ENCODE data around the gene EFHD2.

The EFHD2 gene

GRCh38 chr1:15444468-15445389 is 35.0 kb downstream of the EFHD2 start:
- Histone ChIP-seq H3K27me3 (ENCODE audit: control insufficient read depth in 1 of 2, insufficient read depth in 2 of 2, low read length in 2 of 2) (no peaks in the 10 kb centered on the region), H3K4me1 (ENCODE audit: control insufficient read depth, insufficient read depth, low read length) (no peaks in the 10 kb centered on the region), H3K9me3 (ENCODE audit: control insufficient read depth in 2 of 2, low read length in 2 of 2) (no peaks in the 10 kb centered on the region), H3K27ac (ENCODE audit: low read length) (no peak overlapping the region), H3K4me3 (ENCODE audit: low read length in 2 of 2) (no peak overlapping the region), H3K36me3 (ENCODE audit: control insufficient read depth in 2 of 2, insufficient read depth in 2 of 2, low read length in 2 of 2) (no peaks in the 10 kb centered on the region), H3K9ac (ENCODE audit: low read length in 2 of 2) (no peak overlapping the region)

GRCh38 chr1:15445390-15446122 is 35.9 kb downstream of the EFHD2 start:
- H3K4me3 ChIP-seq (ENCODE audit: low read length in 2 of 2), result no peak overlapping the region
- no peaks in the 10 kb centered on the region for H3K9me3 ChIP-seq (ENCODE audit: control insufficient read depth in 2 of 2, low read length in 2 of 2)
- no peak overlapping the region for H3K27ac ChIP-seq (ENCODE audit: low read length)
- H3K36me3 ChIP-seq (ENCODE audit: control insufficient read depth in 2 of 2, insufficient read depth in 2 of 2, low read length in 2 of 2), result no peaks in the 10 kb centered on the region
- H3K4me1 ChIP-seq (ENCODE audit: control insufficient read depth, insufficient read depth, low read length), result no peaks in the 10 kb centered on the region
- no peak overlapping the region for H3K9ac ChIP-seq (ENCODE audit: low read length in 2 of 2)
- no peaks in the 10 kb centered on the region for H3K27me3 ChIP-seq (ENCODE audit: control insufficient read depth in 1 of 2, insufficient read depth in 2 of 2, low read length in 2 of 2)

- Histone ChIP-seq H3K36me3 (ENCODE audit: control insufficient read depth in 2 of 2, insufficient read depth in 2 of 2, low read length in 2 of 2) (no peaks in the 10 kb centered on the region), H3K4me3 (ENCODE audit: low read length in 2 of 2) (no peak overlapping the region), H3K9ac (ENCODE audit: low read length in 2 of 2) (no peak overlapping the region), H3K27ac (ENCODE audit: low read length) (no peak overlapping the region), H3K4me1 (ENCODE audit: control insufficient read depth, insufficient read depth, low read length) (no peaks in the 10 kb centered on the region), H3K27me3 (ENCODE audit: control insufficient read depth in 1 of 2, insufficient read depth in 2 of 2, low read length in 2 of 2) (no peaks in the 10 kb centered on the region), H3K9me3 (ENCODE audit: control insufficient read depth in 2 of 2, low read length in 2 of 2) (peaks cover 0 to 3% of the 10 kb centered on the region in 2 donors)
Observed at GRCh38 chr1:15446212-15446611, 36.5 kb downstream of the EFHD2 start.

GRCh38 chr1:15448877-15449462 is 39.3 kb downstream of the EFHD2 start:
- H3K27me3 ChIP-seq (ENCODE audit: control insufficient read depth in 1 of 2, insufficient read depth in 2 of 2, low read length in 2 of 2), result no peaks in the 10 kb centered on the region
- H3K9ac ChIP-seq (ENCODE audit: low read length in 2 of 2), result no peak overlapping the region
- H3K4me3 ChIP-seq (ENCODE audit: low read length in 2 of 2), result no peak overlapping the region
- no peaks in the 10 kb centered on the region for H3K36me3 ChIP-seq (ENCODE audit: control insufficient read depth in 2 of 2, insufficient read depth in 2 of 2, low read length in 2 of 2)
- peaks cover 3% of the 10 kb centered on the region for H3K4me1 ChIP-seq (ENCODE audit: control insufficient read depth, insufficient read depth, low read length)
- H3K9me3 ChIP-seq (ENCODE audit: control insufficient read depth in 2 of 2, low read length in 2 of 2), result peaks cover 0 to 10% of the 10 kb centered on the region in 2 donors
- H3K27ac ChIP-seq (ENCODE audit: low read length), result no peak overlapping the region

- no peak overlapping the region for H3K27ac ChIP-seq (ENCODE audit: low read length)
- H3K4me1 ChIP-seq (ENCODE audit: control insufficient read depth, insufficient read depth, low read length), result peaks cover 9% of the 10 kb centered on the region
- no peak overlapping the region for H3K4me3 ChIP-seq (ENCODE audit: low read length in 2 of 2)
- H3K9ac ChIP-seq (ENCODE audit: low read length in 2 of 2), result no peak overlapping the region
- no peaks in the 10 kb centered on the region for H3K27me3 ChIP-seq (ENCODE audit: control insufficient read depth in 1 of 2, insufficient read depth in 2 of 2, low read length in 2 of 2)
- H3K9me3 ChIP-seq (ENCODE audit: control insufficient read depth in 2 of 2, low read length in 2 of 2), result peaks cover 0 to 10% of the 10 kb centered on the region in 2 donors
- no peaks in the 10 kb centered on the region for H3K36me3 ChIP-seq (ENCODE audit: control insufficient read depth in 2 of 2, insufficient read depth in 2 of 2, low read length in 2 of 2)
Observed at GRCh38 chr1:15449567-15449966, 39.9 kb downstream of the EFHD2 start.

- no peak overlapping the region for H3K27ac ChIP-seq (ENCODE audit: low read length)
- H3K4me3 ChIP-seq (ENCODE audit: low read length in 2 of 2), result no peak overlapping the region
- H3K36me3 ChIP-seq (ENCODE audit: control insufficient read depth in 2 of 2, insufficient read depth in 2 of 2, low read length in 2 of 2), result no peaks in the 10 kb centered on the region
- H3K9me3 ChIP-seq (ENCODE audit: control insufficient read depth in 2 of 2, low read length in 2 of 2), result peaks cover 0 to 10% of the 10 kb centered on the region in 2 donors
- peaks cover 9% of the 10 kb centered on the region for H3K4me1 ChIP-seq (ENCODE audit: control insufficient read depth, insufficient read depth, low read length)
- H3K9ac ChIP-seq (ENCODE audit: low read length in 2 of 2), result no peak overlapping the region
- H3K27me3 ChIP-seq (ENCODE audit: control insufficient read depth in 1 of 2, insufficient read depth in 2 of 2, low read length in 2 of 2), result no peaks in the 10 kb centered on the region
Observed at GRCh38 chr1:15451014-15451722, 41.5 kb downstream of the EFHD2 start.

- peaks cover 0 to 10% of the 10 kb centered on the region in 2 donors for H3K9me3 ChIP-seq (ENCODE audit: control insufficient read depth in 2 of 2, low read length in 2 of 2)
- no peaks in the 10 kb centered on the region for H3K27me3 ChIP-seq (ENCODE audit: control insufficient read depth in 1 of 2, insufficient read depth in 2 of 2, low read length in 2 of 2)
- H3K9ac ChIP-seq (ENCODE audit: low read length in 2 of 2), result no peak overlapping the region
- H3K4me1 ChIP-seq (ENCODE audit: control insufficient read depth, insufficient read depth, low read length), result peaks cover 9% of the 10 kb centered on the region
- H3K27ac ChIP-seq (ENCODE audit: low read length), result no peak overlapping the region
- H3K4me3 ChIP-seq (ENCODE audit: low read length in 2 of 2), result no peak overlapping the region
- H3K36me3 ChIP-seq (ENCODE audit: control insufficient read depth in 2 of 2, insufficient read depth in 2 of 2, low read length in 2 of 2), result no peaks in the 10 kb centered on the region
Observed at GRCh38 chr1:15452216-15452615, 42.5 kb downstream of the EFHD2 start.

GRCh38 chr1:15452866-15453571 is 43.3 kb downstream of the EFHD2 start:
- Histone ChIP-seq H3K36me3 (ENCODE audit: control insufficient read depth in 2 of 2, insufficient read depth in 2 of 2, low read length in 2 of 2) (no peaks in the 10 kb centered on the region), H3K9ac (ENCODE audit: low read length in 2 of 2) (no peak overlapping the region), H3K9me3 (ENCODE audit: control insufficient read depth in 2 of 2, low read length in 2 of 2) (peaks cover 0 to 10% of the 10 kb centered on the region in 2 donors), H3K4me3 (ENCODE audit: low read length in 2 of 2) (no peak overlapping the region), H3K27ac (ENCODE audit: low read length) (peak overlapping the region; percentile 67), H3K4me1 (ENCODE audit: control insufficient read depth, insufficient read depth, low read length) (peaks cover 9% of the 10 kb centered on the region), H3K27me3 (ENCODE audit: control insufficient read depth in 1 of 2, insufficient read depth in 2 of 2, low read length in 2 of 2) (no peaks in the 10 kb centered on the region)

- H3K9ac ChIP-seq (ENCODE audit: low read length in 2 of 2), result no peak overlapping the region
- peaks cover 9% of the 10 kb centered on the region for H3K4me1 ChIP-seq (ENCODE audit: control insufficient read depth, insufficient read depth, low read length)
- H3K4me3 ChIP-seq (ENCODE audit: low read length in 2 of 2), result no peak overlapping the region
- H3K9me3 ChIP-seq (ENCODE audit: control insufficient read depth in 2 of 2, low read length in 2 of 2), result peaks cover 0 to 10% of the 10 kb centered on the region in 2 donors
- peak overlapping the region; percentile 67 for H3K27ac ChIP-seq (ENCODE audit: low read length)
- no peaks in the 10 kb centered on the region for H3K27me3 ChIP-seq (ENCODE audit: control insufficient read depth in 1 of 2, insufficient read depth in 2 of 2, low read length in 2 of 2)
- H3K36me3 ChIP-seq (ENCODE audit: control insufficient read depth in 2 of 2, insufficient read depth in 2 of 2, low read length in 2 of 2), result no peaks in the 10 kb centered on the region
Observed at GRCh38 chr1:15453734-15454133, 44.0 kb downstream of the EFHD2 start.

GRCh38 chr1:15454256-15454655 is 44.6 kb downstream of the EFHD2 start:
- H3K27ac ChIP-seq (ENCODE audit: low read length), result peak overlapping the region; percentile 67
- H3K9ac ChIP-seq (ENCODE audit: low read length in 2 of 2), result no peak overlapping the region
- peaks cover 0 to 10% of the 10 kb centered on the region in 2 donors for H3K9me3 ChIP-seq (ENCODE audit: control insufficient read depth in 2 of 2, low read length in 2 of 2)
- H3K36me3 ChIP-seq (ENCODE audit: control insufficient read depth in 2 of 2, insufficient read depth in 2 of 2, low read length in 2 of 2), result no peaks in the 10 kb centered on the region
- H3K4me1 ChIP-seq (ENCODE audit: control insufficient read depth, insufficient read depth, low read length), result peaks cover 9% of the 10 kb centered on the region
- no peaks in the 10 kb centered on the region for H3K27me3 ChIP-seq (ENCODE audit: control insufficient read depth in 1 of 2, insufficient read depth in 2 of 2, low read length in 2 of 2)
- H3K4me3 ChIP-seq (ENCODE audit: low read length in 2 of 2), result no peak overlapping the region
